Keratinocyte (primary cell): ENCODE data around the gene ATF7IP.

Experiments
- EZH2 ChIP-seq: IDR thresholded peaks from one replicate; pipeline ENCODE4 v1.6.1; 2012; ENCODE audit warnings: inconsistent platforms, mild to moderate bottlenecking, low read length, moderate library complexity
- TF ChIP-seq, protein P1 (sequence below), 3 experiments: IDR thresholded peaks in 1 of 3; conservative IDR thresholded peaks in 1 of 3; optimal IDR thresholded peaks in 1 of 3; 2 replicates in 2 of 3; 3 replicates in 1 of 3; pipeline versions ENCODE3 to v1.5.1; 2011; ENCODE audit warnings: low read length in 3 of 3, mild to moderate bottlenecking in 3 of 3, moderate library complexity in 2 of 3, control low read depth in 1 of 3, inconsistent platforms in 1 of 3; ENCODE audit not compliant: insufficient read depth in 2 of 3; ENCODE audit errors: extremely low read depth in 1 of 3

DNA sequence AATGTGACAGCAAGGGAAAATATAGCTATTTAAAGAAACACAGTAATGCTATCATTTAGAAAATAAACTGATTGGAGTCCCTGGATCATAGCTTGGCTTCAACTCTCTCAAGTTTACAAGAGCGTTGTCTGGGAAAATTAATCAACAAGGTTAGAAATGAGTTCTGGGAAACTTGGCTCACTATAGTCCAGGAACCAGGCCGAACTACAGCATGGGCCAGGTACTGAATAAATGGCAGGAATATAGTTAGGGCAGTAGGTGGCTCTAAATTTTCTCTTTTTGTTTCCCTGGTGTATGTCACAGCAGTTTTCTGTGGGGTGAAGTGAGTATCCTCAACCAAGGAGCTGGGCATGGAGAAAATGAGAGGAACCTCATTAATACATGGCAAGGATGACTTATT is 129.8 kb downstream of the ATF7IP start:
- TF ChIP-seq, protein P1, sequence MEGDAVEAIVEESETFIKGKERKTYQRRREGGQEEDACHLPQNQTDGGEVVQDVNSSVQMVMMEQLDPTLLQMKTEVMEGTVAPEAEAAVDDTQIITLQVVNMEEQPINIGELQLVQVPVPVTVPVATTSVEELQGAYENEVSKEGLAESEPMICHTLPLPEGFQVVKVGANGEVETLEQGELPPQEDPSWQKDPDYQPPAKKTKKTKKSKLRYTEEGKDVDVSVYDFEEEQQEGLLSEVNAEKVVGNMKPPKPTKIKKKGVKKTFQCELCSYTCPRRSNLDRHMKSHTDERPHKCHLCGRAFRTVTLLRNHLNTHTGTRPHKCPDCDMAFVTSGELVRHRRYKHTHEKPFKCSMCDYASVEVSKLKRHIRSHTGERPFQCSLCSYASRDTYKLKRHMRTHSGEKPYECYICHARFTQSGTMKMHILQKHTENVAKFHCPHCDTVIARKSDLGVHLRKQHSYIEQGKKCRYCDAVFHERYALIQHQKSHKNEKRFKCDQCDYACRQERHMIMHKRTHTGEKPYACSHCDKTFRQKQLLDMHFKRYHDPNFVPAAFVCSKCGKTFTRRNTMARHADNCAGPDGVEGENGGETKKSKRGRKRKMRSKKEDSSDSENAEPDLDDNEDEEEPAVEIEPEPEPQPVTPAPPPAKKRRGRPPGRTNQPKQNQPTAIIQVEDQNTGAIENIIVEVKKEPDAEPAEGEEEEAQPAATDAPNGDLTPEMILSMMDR (optimal IDR thresholded peaks at IDR 0.05 in 1 of 3, IDR thresholded peaks at IDR 0.05 in 1 of 3, conservative IDR thresholded peaks at IDR 0.05 in 1 of 3; ENCODE audit: extremely low read depth in 1 of 3, insufficient read depth in 2 of 3, low read length in 3 of 3), result no peak
- no peak for TF ChIP-seq EZH2
